Fibroblast of lung (primary cell): ENCODE data around the gene HHIPL1.

ENCODE experiments used
- CTCF ChIP-seq, 2 donors: IDR thresholded peaks in 1 of 2; conservative IDR thresholded peaks in 1 of 2; 1 replicate in 1 of 2; 2 replicates in 1 of 2; pipeline ENCODE4 v1.5.1; 2011 to 2012; ENCODE audit warnings: low read length in 2 of 2, control low read depth in 1 of 2, inconsistent platforms in 1 of 2, low read depth in 1 of 2, mild to moderate bottlenecking in 1 of 2
- EZH2 ChIP-seq: IDR thresholded peaks from 2 replicates; pipeline ENCODE4 v1.5.1; 2012; ENCODE audit warnings: low read length, control low read depth, mild to moderate bottlenecking; ENCODE audit errors: missing control alignments

DNA sequence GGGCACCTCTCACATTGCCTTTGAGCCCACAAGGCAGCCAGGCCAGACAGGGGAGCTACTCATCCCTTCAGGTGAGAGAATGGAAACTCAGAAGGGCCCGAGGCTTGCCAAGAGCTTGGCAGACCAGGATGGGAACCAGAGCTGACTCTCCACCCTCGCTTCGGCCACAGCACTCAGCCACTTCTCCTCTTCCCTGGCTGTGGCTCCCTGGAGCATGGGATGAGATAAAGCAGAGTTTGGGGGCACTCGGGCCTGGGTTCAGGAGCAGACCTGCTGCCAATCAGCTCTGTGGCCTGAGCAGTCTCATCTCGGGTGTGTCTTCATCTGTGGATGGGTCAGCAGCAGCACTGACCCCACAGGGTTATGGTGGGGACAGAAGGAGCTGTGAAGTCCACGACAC lies 20.9 kb upstream of the HHIPL1 start:
- TF ChIP-seq CTCF (conservative IDR thresholded peaks at IDR 0.05 in 1 of 2, IDR thresholded peaks at IDR 0.05 in 1 of 2; ENCODE audit: low read depth in 1 of 2, low read length in 2 of 2) (no peak), EZH2 (no peak)
